ENCODE results near the gene CAMTA1.

DNA sequence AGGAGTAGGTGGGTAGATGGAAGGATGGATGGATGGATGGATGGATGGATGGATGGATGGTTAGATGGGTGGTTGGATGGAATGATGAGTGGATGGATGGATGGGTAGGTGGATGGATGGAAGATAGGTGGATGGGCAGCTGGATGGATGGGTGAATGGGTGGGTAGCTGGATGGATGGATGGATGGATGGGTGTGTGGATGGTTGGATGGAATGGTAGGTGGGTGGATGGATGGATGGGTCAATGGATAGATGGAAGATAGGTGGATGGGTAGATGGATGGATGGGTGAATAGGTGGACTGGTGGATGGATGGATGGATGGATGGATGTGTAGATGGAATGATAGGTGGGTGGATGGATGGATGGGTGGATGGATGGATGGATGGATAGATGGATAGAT, 821.8 kb downstream of the CAMTA1 start:
- TF ChIP-seq, protein P1, sequence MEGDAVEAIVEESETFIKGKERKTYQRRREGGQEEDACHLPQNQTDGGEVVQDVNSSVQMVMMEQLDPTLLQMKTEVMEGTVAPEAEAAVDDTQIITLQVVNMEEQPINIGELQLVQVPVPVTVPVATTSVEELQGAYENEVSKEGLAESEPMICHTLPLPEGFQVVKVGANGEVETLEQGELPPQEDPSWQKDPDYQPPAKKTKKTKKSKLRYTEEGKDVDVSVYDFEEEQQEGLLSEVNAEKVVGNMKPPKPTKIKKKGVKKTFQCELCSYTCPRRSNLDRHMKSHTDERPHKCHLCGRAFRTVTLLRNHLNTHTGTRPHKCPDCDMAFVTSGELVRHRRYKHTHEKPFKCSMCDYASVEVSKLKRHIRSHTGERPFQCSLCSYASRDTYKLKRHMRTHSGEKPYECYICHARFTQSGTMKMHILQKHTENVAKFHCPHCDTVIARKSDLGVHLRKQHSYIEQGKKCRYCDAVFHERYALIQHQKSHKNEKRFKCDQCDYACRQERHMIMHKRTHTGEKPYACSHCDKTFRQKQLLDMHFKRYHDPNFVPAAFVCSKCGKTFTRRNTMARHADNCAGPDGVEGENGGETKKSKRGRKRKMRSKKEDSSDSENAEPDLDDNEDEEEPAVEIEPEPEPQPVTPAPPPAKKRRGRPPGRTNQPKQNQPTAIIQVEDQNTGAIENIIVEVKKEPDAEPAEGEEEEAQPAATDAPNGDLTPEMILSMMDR (IDR thresholded peaks at IDR 0.05), result no peak
- TF ChIP-seq POLR2A (IDR thresholded peaks at IDR 0.05), result no peak
